Metanephros (tissue), 2 donors: ENCODE measurements around the gene GRID1. TPM values are rescaled to one million over a fixed set of nuclear protein-coding genes. Genes with fewer than 3 reads are reported as not detected.

Experiments
- small RNA-seq: library from RNA; depleted of rRNA; stranded (forward); fragments of <200 nt; gene quantifications from one replicate; pipeline ENCODE3, GENCODE V24; 2014; ENCODE audit warnings: low replicate concordance
- total RNA-seq: library from RNA; depleted of rRNA; stranded (reverse); fragments of >200 nt; gene quantifications from one replicate; pipeline ENCODE4 v1.2.3, GENCODE V29; 2014

Gene GRID1
- 2.7 TPM for total RNA-seq

DNA sequence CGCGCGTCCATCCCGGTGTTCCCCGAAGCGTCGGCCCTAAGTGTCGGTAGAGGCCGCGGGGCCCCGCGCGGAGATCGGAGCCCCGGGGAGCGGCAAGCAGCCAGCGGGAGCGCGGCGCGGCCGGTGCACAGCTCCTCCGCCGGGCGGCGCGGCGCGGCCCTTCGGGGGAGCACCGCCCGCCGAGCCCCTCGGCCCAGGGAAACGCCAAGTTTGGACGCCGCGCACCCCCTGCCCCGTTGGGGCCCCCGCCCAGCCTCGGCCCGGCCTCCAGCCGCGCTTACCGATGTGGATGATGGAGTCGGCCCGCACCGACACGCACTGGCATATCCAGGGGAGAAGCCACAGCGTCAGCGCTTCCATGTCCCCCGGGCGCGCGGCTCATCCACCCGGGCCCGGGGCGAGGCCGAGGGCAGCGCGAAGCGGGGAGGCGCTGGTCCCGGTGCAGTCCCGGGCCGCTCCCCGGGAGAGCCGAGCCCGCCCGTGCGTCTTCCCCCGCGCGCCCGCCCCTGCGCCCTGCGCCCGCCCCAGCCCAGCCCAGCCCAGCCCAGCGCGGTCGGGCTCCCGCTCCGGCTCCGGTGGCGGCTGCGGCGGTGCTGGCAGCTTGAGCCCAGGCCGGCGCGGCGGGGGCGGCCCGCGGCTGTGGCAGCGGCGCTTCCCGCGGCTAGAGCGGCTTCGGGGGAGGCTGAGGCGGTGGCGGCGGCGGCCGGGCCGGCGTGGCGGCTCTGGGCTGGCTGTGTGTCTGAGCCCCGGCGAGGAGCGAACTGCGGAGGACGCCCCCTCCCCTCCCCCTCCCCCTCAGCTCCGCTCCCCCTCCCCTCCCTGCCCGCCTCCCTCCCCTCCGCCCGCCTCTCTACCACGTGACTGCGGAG, at the start of gene GRID1:
GRID1 (minus strand) TSS at position 763 of the 869 bp plus-strand sequence.

Small RNAs within 50 kb of the gene (small RNA-seq; reads per million reads assigned to genes)
- gene MIR346 (0.12 reads per million), gene RF02271 (not detected), gene RN7SKP238 (not detected), gene RNA5SP322 (not detected)

Other genes with a start within 250 kb of the GRID1 start
- gene WAPL, start 155.0 kb upstream of the GRID1 start, total RNA-seq: 44.6 TPM